Astrocyte (in vitro differentiated cells and primary cell): ENCODE measurements around the gene RHOC.

Experiments used
- EZH2 ChIP-seq: IDR thresholded peaks from 2 replicates; pipeline ENCODE4 v1.6.1; 2012; ENCODE audit warnings: mild to moderate bottlenecking, low read length, inconsistent platforms; ENCODE audit not compliant: insufficient read depth
- TF ChIP-seq, protein P1 (sequence below): IDR thresholded peaks from 2 replicates; pipeline ENCODE4 v1.5.1; 2011; ENCODE audit warnings: low read depth, mild to moderate bottlenecking, inconsistent platforms, low read length, moderate library complexity; ENCODE audit not compliant: insufficient read depth

DNA sequence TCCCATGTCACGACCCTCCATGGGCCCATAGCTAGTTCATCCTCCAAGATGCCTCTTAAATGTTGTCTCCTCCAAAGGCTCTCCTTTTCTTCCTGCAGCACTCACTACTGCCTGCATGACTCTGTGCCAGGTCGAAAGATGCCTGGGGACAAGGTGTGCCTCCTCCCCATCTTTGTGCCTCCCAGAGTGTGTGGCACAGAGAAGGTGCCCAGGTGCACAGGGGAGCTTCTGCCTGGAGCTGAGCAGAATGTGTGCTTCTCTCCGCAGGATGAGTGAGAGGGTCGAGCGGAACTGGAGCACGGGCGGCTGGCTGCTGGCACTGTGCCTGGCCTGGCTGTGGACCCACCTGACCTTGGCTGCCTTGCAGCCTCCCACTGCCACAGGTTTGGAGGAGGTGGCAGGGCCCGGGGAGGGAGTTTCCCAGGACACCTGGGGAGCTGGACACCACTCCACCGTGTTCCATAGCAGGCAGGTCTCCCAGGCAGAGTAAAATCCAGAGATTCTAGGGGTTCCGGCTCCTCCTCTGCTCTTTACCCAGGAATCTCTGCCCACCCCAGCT, 15.1 kb upstream of the RHOC start:
- TF ChIP-seq, protein P1, sequence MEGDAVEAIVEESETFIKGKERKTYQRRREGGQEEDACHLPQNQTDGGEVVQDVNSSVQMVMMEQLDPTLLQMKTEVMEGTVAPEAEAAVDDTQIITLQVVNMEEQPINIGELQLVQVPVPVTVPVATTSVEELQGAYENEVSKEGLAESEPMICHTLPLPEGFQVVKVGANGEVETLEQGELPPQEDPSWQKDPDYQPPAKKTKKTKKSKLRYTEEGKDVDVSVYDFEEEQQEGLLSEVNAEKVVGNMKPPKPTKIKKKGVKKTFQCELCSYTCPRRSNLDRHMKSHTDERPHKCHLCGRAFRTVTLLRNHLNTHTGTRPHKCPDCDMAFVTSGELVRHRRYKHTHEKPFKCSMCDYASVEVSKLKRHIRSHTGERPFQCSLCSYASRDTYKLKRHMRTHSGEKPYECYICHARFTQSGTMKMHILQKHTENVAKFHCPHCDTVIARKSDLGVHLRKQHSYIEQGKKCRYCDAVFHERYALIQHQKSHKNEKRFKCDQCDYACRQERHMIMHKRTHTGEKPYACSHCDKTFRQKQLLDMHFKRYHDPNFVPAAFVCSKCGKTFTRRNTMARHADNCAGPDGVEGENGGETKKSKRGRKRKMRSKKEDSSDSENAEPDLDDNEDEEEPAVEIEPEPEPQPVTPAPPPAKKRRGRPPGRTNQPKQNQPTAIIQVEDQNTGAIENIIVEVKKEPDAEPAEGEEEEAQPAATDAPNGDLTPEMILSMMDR: no peak
- no peak for TF ChIP-seq EZH2
